RCC 7860 (cell line): ENCODE results near the gene RALGAPA2.

Source experiments
- DNase-seq: peaks from one replicate; pipeline ENCODE4 v3.0.0-alpha.2; 2015; ENCODE audit warnings: low spot score
- FAIRE-seq: peaks from 2 replicates; lab custom pipeline; 2012; peaks lifted over from hg19 to GRCh38; lab: Jason Lieb, UNC

The RALGAPA2 gene

DNA sequence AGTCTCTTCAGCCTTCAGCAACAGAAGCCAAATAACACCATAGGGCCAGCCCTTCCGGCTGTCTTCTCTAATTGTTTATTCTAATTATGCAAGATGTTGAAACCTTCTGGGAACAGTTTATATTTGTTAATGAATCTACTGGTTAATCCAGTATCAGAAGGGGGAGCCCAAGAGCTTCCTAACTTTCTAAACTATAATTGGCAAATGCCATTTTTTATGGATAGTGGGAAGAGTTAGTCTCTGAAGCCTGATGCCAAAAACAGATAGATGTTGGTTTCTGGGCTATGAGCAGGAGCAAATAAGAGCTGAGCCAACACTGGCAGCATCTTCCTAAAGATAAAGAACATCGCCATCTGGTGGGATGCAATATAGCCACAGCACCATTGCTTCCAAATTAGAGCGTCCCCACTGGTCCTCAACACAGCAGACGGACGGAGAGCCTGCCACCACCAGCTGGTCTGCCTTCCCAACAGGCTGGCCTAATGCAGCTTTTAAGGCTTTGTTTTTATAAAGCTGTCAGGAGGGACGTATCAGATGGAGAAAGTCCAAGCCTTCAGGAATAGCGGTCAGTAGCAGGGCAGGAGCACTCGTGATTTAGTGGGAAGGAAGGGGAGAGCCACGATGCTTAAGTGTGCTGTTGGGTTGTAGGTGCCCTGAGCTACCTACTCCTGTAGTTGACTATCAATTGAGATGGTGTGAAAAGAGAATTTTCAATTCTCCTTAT, 118.8 kb downstream of the RALGAPA2 start:
- DNase-seq (no peak), FAIRE-seq (no peak)

DNA sequence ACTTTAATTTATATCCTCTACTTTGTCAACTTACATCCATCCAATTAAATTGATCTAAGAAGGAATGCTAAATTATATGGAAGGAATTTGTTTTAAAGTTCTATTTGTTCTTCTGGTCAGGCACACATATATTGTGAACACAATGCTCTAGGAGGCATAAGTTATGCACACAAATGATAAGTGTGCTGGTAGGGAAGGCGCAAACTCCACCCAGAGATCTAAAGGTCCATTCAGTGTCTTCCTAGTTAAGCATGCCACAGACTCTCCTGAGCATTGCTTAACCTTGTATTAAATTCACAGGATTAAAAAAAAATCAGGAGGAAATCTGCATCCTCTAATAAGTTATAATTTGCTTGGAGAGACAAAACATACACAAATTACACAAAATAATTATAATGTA, 127.3 kb downstream of the RALGAPA2 start:
- no peak for DNase-seq
- no peak for FAIRE-seq

DNA sequence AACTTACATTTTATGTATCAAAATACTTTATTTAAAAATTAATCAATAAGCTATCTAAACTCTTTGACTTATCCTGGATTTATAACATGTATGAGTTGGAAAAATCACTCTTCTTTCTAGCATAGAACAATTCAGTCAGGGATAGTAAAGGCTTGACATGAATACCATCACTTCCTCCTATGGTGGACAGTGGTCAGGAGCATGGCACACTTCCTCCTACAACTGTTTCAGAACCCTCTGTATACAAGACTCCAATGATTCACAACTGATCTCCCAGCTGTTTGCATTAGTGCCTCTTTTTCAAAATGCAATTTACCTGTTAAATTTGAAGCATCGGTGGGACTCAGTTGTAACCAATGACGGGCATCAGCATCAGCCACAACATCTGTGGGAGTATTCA, 129.7 kb downstream of the RALGAPA2 start:
- DNase-seq (no peak), FAIRE-seq (no peak)

DNA sequence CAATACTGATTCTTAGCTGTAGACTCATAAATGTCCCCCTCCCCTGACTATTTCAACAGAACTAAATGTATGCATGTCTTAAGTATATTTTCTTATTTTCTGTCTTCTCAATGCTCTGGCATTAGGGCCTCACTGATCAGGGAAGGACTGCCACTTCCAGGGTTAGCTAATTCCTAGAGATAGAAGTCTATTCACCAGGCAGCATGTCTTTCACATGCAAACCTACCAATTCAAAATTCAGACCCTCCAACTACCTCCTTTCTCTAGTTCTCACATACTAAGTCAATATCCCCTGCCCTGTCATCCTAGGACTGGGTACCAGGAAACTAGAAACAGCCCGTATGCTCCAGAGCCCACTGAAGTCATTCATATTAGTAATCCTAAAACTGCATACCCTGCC, 132.3 kb downstream of the RALGAPA2 start:
- DNase-seq: no peak
- FAIRE-seq: no peak

DNA sequence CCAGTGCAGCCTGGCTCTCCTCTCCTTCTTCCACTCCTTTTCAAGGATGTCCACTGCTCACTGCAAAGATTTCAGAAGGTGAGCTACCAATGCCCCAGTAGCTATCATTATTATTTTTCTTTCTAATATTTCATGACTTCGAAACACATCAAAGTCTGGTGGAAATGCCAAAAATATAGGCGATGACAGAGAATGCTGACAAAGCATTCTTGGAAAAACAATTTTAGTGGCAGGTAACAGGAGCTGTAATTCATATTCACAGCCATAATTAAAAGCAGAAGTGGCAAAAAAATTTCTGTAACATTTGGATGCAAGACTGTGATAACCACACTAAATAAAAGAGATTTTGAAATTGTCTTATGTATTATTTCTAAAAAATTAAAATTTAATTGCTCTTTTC, 133.6 kb downstream of the RALGAPA2 start:
- DNase-seq (no peak), FAIRE-seq (no peak)

DNA sequence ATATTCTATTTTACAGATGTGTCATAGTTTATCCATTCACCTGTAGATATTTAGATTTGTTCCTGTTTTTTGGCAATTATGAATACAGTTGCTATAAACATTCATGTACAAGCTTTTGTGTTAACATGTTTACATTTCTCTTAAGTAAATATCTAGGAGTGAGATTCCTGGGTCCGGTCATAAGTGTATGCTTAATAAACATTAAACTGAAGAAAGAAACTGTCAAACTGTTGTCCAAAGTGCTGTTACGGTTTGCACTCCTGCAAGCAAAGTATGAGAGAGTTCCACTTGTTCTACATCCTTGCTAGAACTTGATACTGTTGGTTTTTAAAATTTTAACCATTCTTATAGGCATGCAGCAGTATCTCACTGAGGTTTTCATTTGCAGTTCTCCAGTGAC, 138.6 kb downstream of the RALGAPA2 start:
- DNase-seq: no peak
- no peak for FAIRE-seq

DNA sequence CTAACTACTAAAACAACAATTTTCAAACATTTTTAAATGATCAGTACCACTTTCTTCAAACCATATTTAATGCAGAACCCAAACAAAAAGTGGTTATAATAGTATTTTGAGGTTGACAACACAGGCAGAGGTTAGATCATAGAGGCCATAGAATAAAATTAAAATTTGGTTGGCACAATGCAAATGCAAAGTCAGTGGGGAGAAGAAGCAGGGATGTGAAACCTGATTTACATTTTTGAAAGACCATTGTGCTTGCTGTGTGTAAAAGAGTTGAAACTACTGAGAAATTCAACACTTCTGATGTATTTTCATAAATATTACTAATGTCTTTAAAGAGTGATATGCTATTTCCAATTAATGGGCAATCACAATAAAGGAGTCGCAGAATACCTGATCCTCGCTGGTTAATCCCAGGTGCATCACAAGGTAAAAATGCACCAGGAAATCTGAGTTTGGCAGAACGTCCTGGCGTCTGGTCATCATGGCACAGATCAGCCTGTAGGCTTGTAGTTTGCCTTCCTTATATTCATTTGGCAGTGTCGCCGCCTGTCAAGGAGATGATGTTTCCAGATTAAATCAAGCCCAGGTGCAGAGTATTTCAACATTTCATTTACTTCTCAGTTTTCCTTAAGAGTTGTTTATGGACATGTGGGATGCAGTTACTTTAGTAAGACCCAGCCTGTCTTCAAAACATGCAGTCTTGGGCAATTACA, 141.2 kb downstream of the RALGAPA2 start:
- FAIRE-seq: no peak
- no peak for DNase-seq

DNA sequence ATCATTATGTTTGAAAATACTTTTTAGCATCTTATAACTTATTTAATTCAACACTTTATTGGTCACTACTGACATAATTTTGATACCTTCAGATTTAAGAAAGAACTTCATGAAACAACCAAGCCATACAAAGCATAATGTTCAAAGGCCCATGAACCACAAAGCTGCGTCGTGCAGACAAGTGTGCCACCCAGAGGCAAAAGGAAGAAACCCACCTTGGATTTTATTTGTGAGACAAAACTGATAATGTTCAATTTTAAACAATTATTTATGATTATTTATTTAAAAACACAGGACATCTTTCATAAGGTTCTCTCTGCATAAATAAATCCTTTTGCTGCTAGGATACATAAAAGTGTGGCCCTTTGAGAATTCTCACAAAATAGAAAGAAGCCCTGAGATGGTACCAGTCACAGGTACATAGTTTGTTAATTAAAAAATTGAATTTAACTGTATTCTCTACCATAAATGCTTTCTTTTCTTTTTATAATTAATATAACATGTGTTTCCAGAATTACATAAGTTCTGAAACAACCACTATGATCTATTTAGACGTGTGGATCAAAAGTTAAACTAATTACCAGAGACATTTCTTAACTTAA, 143.7 kb downstream of the RALGAPA2 start:
- DNase-seq (no peak), FAIRE-seq (peak; percentile 75)

DNA sequence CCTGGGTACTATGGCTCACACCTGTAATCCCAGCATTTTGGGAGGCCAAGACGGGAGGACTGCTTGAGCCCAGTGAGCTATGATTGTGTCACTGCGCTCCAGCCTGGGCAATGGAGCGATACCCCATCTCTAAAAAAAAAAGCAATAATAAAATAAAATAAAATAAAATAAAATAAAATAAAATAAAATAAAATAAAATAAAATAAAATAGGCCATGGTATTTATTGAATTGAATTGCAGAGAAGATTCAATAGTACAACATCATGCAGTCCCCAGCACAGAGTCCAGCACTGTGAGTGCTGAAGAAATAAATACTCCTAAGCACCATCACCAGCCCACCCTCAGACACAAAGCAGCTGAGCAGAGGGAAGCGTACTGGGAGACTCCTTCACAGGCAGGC, 144.7 kb downstream of the RALGAPA2 start:
- FAIRE-seq: no peak
- DNase-seq: no peak

DNA sequence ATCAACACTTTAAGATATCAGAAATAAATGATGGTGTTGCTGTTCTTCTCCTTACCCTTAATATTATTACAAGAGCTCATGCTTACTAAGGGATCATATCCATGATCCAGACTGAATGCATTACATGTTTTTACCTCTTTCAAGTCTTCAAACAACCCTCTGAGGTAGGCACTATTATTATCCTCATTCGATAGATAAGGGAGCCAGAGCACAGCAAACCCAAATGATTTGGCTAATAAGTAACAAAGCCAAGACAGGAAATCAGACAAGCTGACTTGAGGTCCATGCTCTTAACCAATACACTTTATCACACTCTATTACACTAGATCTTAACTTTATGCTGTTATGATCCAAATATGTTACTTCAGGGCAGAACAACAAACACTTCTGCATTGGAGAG, 145.9 kb downstream of the RALGAPA2 start:
- FAIRE-seq (no peak), DNase-seq (no peak)

DNA sequence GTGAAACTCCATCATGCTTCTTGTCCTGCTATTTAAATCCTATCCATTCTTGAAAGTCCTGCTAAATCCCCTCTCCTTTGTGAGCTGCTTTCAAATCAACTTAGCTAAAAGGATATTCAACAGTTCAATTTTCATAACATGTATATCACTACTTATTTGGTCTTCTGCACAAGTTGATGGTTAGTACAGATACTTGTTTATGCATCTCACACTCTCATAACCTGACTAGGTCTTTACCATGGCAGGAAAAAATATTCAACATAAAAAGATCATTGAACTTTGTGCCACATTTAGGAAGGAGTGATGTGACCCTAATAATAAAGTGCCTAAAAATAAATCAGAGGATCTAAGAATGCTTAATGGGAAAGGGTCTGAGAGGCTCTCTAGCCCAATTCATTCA, 148.2 kb downstream of the RALGAPA2 start:
- no peak for FAIRE-seq
- DNase-seq: no peak

DNA sequence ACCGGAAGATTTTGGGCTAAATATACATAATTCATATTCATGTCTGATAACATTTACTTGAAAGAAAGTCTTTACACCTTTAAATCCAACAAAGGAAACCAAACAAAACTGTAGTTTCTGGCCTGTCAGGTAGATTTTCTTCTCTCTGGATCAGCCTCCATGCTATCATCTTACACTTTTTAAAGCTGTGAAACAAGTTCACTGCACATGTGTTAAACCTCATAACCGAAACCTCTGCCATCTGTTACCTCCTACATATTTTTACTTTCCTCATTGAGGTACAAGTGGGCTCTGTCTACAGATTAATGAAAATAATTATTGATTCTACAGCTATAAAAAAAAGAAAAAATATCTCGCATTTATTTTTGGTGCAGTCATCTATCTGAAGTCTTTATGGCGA, 149.9 kb downstream of the RALGAPA2 start:
- FAIRE-seq (no peak), DNase-seq (no peak)

DNA sequence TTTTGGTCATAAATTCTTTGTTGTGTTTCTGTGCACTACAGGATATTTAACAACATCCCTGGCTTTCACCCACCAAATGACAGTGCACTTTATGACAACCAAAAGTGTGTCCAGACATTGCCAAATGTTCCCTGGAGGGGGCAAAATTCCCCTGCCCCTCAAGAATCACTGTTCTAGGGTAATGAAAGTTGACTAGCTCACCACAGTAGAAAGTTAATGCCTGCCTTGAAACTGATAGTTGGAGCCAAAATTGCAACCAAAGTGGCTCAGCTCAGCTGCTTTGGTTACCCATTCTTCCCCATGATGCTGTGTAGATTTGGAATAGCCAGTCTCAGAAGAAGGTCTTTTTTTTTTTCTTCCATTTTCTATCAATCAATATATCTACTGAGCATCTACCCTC, 150.6 kb downstream of the RALGAPA2 start:
- DNase-seq (no peak), FAIRE-seq (no peak)

DNA sequence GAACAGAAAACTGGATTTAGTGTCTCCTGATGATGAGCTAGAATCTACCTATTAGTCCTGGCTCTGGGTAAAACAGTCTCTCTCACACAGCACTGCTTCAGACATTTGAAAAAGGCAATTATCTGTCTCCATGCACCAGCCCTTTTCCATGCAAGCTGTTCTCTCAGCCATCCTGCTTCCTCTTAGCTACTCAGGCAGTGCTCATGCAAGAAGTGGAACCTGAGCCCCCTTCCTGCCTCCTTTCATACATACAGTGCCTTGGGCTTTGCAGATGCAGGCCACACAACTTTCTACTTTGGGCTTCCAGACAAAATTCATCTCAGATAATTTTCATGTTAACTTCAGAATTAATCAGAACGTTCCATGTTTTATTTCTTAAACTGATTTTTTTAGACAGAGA, 151.3 kb downstream of the RALGAPA2 start:
- no peak for FAIRE-seq
- no peak for DNase-seq

DNA sequence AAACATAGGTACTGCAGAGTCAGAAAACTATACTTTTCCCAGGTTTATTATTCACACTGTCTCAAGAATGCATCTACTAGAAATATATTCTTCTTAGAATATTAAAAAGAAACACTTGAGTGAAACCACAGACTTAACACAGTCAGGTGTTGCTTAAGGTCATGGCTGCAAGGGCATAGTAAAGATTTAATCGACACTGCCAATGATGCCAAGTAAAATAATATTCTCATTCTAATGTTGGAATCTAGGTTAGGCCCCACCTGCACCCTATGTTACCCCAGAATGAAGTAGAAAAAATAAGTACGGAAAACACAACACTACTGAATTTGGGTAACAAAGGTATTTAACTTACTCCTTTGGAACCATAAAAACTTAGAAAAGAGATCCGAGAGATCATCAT, 155.0 kb downstream of the RALGAPA2 start:
- DNase-seq: no peak
- no peak for FAIRE-seq

DNA sequence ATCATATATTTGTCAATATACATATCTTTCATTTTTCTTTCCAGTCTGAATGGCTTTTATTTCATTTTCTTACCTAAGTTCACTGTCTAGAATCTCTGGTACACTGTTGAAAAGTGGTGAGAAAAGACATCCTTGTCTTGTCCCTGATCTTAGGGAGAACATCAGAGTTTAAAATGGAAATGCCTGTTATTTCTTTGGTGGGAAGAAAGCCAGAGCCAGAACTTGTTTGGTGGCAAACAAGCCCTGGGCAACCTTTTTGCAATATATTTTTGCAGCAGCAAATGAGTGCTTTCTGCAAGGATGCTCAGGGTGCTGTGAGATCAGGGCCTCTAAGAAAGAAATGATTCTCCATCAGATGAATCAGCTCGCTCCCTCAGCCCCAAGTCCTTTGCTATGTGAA, 156.6 kb downstream of the RALGAPA2 start:
- no peak for DNase-seq
- FAIRE-seq: no peak

DNA sequence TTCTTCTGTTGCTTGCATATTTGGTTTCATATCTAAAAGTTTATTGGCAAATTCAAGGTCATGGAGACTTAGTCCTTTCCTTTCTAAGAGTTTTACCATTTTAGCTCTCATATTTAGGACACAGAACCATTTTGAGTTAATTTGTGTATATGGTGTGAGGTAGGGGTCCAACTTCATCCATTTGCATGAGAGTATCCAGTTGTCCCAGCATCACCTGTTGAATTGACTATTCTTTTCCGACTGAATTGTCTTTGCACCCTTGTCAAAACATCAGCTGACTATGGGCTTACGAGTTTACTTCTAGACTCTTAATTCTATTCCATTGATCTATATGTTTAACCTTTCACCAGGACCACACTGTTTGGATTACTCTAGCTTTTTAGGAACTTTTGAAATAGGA, 157.5 kb downstream of the RALGAPA2 start:
- DNase-seq (no peak), FAIRE-seq (no peak)

DNA sequence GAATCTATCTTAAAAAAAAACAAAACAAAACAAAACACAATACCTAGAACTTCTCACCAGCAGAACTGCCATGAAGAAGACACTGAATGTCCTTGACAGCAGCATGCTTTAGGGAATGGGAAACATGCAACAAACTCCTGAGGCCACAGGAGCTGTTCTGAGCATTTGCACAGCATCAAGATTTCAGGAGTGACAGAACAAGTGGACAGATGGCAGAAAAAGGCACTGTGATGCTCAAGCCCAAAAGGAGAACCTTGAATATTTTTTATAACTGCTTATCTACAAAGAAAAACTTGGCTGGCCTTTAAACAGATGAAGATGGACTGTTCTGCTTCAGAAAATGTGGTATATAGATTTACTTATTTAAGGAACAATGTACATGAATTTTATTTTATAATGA, 158.9 kb downstream of the RALGAPA2 start:
- no peak for FAIRE-seq
- DNase-seq: no peak

DNA sequence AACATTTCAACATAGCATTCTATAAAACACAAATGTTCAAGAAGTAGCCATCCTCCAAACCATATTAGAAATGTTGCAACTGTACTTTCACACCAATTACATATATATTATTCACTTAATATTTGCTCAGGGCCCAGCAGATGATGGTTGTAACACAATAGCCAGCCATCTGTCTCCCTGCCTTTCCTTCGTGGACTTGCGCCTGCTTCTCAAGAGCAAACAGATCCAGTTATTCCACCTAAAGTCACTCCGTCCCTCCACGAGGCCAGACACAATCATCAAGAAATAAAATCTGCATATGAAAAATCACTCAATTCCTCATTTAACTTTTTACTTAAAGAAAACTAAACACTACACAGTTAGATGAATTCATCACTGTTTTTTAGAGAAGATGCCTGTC, 160.4 kb downstream of the RALGAPA2 start:
- no peak for DNase-seq
- no peak for FAIRE-seq

DNA sequence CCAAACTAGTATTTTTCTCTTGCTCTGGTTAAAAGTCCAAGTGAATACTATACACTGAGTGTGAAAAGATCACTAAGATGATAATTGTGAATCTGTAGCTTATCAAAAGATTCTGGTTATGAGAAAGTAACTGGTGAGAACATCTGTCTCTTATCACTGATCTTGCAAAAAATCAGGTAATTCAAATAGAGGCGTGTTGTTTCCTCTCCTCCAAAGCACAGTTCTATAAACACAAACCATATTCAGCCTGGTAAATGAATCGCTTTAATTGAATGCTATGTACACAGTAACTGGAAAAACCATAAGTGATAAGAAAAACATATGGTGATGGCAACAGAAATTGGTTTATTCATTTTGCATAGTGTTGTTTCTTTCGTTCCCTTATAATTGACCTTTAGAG, 161.0 kb downstream of the RALGAPA2 start:
- no peak for DNase-seq
- no peak for FAIRE-seq

DNA sequence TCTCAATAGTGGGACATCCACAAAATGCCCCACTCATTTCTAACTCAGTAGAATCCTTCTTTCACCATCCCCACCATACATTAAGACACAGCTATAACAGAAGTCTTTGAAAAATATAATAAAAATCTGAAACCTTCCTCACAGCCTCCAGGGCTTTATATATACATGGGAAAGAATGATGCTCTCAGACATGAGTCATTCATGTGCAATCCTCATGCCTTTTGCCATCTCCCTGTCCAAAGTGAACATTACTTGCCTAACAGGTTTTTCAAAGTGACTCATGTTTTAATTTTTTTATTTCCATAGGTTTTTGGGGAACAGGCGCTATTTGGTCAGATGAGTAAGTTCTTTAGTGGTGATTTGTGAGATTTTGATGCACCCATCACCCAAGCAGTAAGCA, 162.7 kb downstream of the RALGAPA2 start:
- DNase-seq (no peak), FAIRE-seq (no peak)

DNA sequence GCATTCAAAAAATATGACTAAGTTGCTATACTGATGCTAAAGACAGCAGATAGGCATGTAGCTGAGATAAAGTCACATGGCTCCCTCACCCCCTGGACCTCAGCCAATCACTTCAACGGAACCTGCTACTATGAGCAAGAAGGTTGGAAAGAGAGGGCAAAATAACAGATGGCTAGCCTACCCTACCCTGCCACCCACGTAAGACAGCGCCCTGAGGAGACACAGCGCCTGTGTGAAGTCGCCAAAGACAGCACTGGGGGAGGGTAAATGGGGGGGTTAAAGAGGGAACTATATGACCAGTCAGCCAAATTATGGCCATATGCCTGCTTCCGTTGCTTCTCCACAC, 163.2 kb downstream of the RALGAPA2 start:
- DNase-seq (no peak), FAIRE-seq (no peak)
